HK-2 (cell line): ENCODE data around the gene TRIM37.
"Not testable (repeated sequence)": the region's sequence is repeated elsewhere in the genome, so short reads cannot be mapped to it uniquely, and the experiment has no call there.

Experiments
- DNase-seq: peaks from one replicate; pipeline ENCODE4 v3.0.0-alpha.2; 2018; ENCODE audit not compliant: unreplicated experiment

TRIM37 gene

GRCh38 chr17:59106463-59107305 lies at the start of gene TRIM37:
TSS of gene TRIM37 (minus strand) at chr17:59106880. CDS start at chr17:59106461, 419 bp downstream.
- peak; percentile 99 for DNase-seq

- peak; percentile 96 for DNase-seq
Measured at GRCh38 chr17:59155439-59156177, 48.9 kb upstream of the TRIM37 start, which contains the start of gene PRR11. TSS of gene PRR11 (plus strand) at chr17:59155746. CDS start at chr17:59169753, 14,007 bp downstream.

- peak; percentile 99 for DNase-seq
Measured at GRCh38 chr17:59154721-59155438, 48.2 kb upstream of the TRIM37 start, which contains the start of gene SKA2. TSS of gene SKA2 (minus strand) at chr17:59155186. CDS start at chr17:59155163, 23 bp downstream.

GRCh38 chr17:59154292-59154720 lies 47.6 kb upstream of the TRIM37 start:
- peak; percentile 72 for DNase-seq

GRCh38 chr17:59152925-59153324 lies 46.2 kb upstream of the TRIM37 start:
- no peak for DNase-seq

- no peak for DNase-seq
Measured at GRCh38 chr17:59151591-59151990, 44.9 kb upstream of the TRIM37 start.

GRCh38 chr17:59151006-59151405 lies 44.3 kb upstream of the TRIM37 start:
- DNase-seq = no peak

DNA sequence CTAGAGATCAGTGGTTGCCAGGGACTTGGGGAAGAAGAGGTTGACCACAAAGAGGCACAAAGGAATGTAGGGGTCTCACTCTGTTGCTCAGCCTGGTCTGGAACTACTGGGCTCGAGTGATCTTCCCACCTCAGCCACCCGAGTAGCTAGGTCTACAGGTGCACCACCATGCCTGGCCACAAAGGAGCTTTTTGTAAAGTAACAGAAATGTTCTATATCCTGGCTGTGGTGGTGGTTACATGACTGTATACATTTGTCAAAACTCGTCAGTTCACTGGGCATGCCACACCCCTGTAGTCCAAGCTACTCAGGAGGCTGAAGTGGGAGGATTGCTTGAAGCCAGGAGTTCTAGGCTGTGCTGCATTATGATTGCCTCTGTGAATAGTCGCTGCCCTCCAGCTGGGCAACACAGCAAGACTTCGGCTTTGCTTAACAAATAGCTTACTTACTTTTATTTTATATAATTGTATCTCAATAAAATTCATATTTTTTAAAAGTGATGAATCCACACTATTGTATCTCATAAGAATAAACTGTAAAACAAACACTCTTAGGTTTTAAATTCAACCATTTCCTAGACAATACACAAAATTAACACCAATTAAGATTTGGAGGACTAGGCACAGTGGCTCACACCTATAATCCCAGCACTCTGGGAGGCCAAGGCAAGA lies 43.3 kb upstream of the TRIM37 start:
- DNase-seq = no peak

- peak; percentile 12 for DNase-seq
Measured at GRCh38 chr17:59149051-59149450, 42.4 kb upstream of the TRIM37 start.

DNA sequence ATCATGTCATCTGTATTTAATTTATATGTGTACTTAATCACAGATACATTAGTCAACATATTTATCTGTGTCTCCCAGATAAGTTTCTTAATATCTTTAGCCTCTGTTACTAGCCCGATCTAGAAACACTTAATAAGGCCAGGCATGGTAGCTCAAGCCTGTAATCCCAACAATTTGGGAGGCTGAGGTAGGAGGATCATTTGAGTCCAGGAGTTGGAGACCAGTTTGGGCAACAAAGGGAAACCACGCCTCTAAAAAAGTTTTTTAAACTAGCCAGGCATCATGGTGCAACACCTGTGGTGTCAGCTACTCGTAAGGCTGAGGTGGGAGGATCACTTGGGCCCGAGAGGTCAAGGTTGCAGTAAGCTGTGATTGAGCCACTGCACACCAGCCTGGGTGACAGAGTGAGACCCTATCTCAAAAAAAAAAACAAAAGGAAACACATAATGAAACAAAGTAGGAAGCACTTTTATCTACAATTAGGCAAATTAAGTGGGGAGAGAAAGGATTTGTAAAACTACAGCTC lies 39.0 kb upstream of the TRIM37 start:
- no peak for DNase-seq

DNA sequence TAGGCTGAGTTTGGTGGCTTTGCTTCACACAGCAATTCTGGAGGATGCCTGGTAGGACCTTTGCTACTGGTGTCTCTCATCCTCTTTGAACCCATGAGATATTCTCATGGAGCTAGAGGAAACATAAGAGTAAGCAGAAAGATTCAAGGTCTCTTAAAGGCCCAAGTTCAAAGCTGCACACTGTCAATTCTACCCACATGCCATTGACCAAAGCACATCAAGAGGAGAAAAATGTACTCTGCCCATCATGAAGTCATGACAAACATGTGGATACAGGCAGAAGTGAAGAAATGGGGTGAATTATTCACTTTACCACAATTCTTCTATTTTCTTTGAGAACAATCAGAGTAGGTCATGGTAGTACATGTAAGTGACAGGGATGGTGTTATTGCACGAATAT lies 35.2 kb upstream of the TRIM37 start:
- DNase-seq = no peak

- no peak for DNase-seq
Measured at GRCh38 chr17:59139939-59140338, 33.3 kb upstream of the TRIM37 start.

- not testable (repeated sequence) for DNase-seq
Measured at GRCh38 chr17:59138339-59138738, 31.7 kb upstream of the TRIM37 start.

DNA sequence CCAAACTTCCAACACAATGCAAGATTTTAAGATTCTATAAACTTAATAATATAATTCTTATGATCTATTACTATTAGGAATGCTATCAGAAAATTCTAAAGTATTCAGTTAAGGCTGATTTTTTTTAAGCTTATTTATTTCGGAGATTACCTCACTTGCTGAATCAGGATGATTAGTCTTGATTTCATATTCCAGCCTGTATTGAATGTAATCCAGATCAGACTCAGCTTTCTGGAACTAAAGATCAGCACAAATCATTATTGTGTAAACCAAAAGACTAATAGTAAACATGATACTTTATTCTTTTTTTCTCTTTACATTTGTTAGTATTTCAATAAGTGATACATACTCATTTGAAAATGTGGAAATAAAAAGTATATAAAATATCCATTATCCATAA lies 24.5 kb upstream of the TRIM37 start:
- no peak for DNase-seq

GRCh38 chr17:59129814-59130213 lies 23.1 kb upstream of the TRIM37 start:
- DNase-seq = no peak

DNA sequence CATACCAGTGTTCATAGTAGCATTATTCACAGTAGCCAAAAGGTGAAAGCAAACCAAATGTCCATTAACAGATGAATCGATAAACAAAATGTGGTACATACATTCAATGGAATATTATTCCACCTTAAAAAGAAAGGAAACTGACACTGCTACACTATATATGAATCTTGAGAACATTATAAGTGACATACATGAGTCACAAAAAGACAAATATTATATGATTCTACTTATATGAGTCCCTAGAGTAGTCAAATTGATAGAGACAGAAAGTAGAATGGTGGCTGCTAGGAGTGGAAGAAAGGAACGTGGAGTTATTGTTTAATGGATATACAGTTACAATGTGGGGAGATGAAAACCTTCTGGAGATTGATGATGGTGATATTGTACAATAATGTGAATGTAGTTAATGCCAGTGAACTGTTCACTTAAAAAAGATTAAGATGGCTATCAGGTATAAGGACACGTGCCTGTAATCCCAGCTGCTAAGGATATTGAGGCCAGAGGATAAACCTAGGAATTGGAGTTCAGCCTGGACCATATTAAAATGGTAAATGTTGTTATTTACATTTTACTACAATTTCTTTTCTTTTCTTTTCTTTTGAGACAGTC lies 20.2 kb upstream of the TRIM37 start:
- DNase-seq = no peak

DNA sequence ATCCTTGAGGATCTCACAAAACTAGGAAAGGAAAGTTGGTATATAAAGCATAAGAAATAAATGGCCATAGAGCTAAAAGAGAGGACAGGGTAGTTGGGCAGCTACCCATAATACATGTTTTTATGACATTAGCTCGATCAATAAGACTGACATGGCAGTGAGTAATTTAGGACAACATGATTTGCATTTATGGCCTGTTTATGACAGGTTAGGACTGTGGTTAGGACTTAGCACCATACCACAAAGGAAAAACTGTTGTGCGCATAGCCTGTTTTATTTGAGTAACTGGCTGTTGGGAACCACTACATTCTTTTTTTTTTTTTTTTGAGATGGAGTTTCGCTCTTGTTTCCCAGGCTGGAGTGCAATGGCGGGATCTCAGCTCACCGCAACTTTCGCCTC lies 18.0 kb upstream of the TRIM37 start:
- DNase-seq = no peak

DNA sequence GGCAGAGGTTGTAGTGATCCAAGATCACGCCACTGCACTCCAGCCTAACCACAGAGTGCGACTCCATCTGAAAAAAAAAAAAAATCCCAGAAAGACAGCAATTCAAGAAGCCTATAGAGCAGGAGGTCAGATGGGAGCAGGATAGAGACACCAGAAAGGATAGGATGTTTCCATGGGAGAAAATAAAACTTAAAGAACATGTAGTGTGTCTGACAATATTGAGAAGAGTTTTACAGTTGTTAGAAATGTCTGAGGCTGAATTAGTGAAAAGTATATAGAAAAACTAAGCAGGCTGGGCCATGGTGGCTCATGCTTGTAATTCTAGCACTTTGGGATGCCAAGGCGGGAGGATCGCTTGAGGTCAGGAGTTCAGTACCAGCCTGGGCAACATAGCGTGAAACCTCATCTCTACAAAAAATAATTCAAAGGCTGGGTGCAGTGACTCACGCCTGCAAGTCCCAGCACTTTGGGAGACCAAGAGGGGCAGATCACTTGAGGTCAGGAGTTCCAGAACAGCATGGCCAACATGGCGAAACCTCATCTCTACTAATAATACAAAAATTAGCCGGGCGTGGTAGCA lies 15.3 kb upstream of the TRIM37 start:
- peak; percentile 74 for DNase-seq

- DNase-seq = no peak
Measured at GRCh38 chr17:59115474-59115873, 8.8 kb upstream of the TRIM37 start.

- no peak for DNase-seq
Measured at GRCh38 chr17:59111539-59111938, 4.9 kb upstream of the TRIM37 start.
